HG03469 (cell line): ENCODE measurements around the gene POGZ.
"Not testable (repeated sequence)": the region's sequence is repeated elsewhere in the genome, so short reads cannot be mapped to it uniquely, and the experiment has no call there.

Source experiments
- ATAC-seq: cut with Tn5 transposase; IDR thresholded peaks from one replicate; pipeline ENCODE4 v1.9.1; 2021; ENCODE audit warnings: mild to moderate bottlenecking, moderate library complexity, moderate number of reproducible peaks; ENCODE audit not compliant: unreplicated experiment

POGZ gene

GRCh38 chr1:151419819-151420218 is 39.5 kb downstream of the POGZ start:
- no peak for ATAC-seq

- ATAC-seq: no peak
Measured at GRCh38 chr1:151418081-151418480, 41.2 kb downstream of the POGZ start.

DNA sequence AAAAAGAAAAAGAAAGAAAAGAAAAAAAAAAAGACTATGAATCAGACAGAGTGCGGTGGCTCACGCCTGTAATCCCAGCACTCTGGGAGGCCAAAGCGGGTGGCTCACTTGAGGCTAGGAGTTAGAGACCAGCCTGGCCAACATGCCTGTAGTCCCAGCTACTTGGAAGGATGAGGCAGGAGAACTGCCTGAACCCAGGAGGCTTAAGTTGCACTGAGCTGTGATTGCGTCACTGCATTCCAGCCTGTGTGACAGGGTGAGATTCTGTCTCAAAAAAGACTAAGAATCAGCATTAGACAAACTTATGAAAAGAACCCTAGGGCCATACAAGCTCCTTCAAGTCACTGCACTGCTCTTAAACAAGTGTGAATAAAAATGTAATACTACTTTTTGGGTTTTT is 43.1 kb downstream of the POGZ start:
- no peak for ATAC-seq

- no peak for ATAC-seq
Measured at GRCh38 chr1:151411884-151412283, 47.4 kb downstream of the POGZ start.

- ATAC-seq: no peak
Measured at GRCh38 chr1:151408891-151409290, 50.4 kb downstream of the POGZ start.

DNA sequence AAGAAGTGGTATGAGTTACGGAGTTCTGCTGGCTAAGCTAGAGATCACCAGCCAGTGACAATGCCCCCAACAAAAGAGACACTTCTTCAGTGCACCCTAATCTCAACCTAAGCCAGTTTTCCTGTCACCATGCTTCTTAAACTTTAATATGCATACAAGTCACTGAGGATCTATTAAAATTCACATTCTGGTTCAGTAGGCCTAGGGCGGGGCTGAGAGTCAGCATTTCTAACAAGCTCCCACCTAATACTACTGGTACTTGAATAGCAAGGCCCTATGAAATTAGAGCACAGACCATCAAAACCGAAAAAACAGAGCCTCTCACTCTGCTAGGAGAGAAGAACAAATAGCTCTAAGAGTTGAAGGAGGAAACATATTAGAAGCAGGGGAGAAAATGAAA is 52.0 kb downstream of the POGZ start:
- no peak for ATAC-seq

DNA sequence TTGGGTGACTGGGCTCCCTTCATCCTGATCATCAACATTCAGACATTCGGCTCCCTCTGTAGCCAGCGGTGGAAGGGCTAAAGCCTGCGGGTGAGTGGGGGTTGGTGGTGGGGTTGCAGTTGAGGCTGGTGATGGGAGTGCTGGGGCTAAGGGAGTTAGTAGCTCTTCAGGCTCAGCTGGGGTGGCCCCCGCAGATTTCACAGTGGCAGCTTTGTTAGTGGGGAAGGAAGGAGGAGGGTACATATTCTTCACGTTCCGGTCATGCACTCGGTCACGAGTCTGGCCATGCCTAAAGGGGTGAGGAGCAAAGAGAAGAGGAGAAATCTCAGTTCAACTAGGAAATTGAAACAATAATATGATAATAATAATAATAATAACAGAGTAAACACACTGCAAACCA is 53.1 kb downstream of the POGZ start:
- ATAC-seq: no peak

GRCh38 chr1:151405187-151405951 is 53.9 kb downstream of the POGZ start:
- ATAC-seq: no peak

DNA sequence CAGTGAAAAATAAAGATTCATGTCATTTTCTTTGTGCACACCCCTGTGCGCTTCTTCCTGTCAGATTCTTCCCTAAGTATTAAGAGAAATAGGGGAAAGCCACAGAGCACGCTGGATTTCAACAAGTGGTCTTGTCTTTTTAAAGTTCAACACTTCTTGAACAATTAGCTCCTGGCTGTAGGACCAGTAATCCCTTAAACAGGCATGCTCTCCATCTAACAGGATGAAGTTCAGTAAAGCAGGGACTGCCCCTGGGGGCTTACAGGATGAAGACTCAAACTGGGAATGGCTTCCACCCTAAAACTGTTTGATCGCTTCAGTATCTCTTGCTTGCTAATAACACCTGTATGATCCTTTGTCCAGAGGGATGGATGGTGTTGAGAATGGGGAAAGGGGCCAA is 55.7 kb downstream of the POGZ start:
- ATAC-seq: no peak

- no peak for ATAC-seq
Measured at GRCh38 chr1:151402764-151403163, 56.5 kb downstream of the POGZ start.

DNA sequence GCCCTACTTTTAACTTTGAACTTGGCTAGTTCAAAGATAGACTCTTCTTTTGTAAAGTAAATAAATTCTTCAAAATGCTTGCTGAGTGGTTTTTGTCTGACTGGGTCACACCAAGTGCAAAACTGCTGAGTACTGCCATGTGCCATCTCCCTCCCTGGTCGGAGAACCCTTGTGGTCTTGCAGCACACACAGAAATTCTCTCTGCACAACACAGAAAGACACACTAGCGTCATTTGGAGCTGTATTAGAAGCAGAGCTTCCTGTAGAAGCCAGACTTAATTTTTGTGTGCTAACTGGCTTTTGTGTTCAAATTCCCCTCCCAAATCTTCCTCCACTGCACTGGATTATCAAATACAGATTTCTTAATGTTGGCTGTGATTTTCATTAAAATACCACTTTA is 57.4 kb downstream of the POGZ start:
- ATAC-seq: no peak

GRCh38 chr1:151401125-151401788 is 58.0 kb downstream of the POGZ start:
- ATAC-seq: no peak

GRCh38 chr1:151399324-151400171 is 59.7 kb downstream of the POGZ start, which contains the start of gene PSMB4:
PSMB4 (plus strand) TSS chr1:151399573; CDS start chr1:151399588, 15 bp downstream.
- ATAC-seq: no peak

DNA sequence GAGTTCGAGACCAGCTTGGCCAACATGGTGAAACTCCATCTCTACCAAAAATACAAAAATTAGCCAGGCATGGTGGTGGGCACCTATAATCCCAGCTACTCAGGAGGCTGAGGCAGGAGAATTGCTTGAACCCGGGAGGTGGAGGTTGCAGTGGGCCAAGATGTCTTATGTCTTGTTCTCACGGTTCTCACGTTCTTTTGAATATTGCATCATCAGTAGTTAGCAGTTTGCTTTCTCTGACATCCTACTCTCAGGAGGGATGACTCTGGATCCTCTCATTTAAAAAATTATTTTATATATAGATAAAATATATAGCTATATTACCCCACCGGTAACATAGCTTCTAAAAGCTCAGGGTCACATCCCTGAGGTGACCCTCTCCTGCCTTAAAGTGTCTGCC is 63.0 kb downstream of the POGZ start:
- ATAC-seq: not testable (repeated sequence)

DNA sequence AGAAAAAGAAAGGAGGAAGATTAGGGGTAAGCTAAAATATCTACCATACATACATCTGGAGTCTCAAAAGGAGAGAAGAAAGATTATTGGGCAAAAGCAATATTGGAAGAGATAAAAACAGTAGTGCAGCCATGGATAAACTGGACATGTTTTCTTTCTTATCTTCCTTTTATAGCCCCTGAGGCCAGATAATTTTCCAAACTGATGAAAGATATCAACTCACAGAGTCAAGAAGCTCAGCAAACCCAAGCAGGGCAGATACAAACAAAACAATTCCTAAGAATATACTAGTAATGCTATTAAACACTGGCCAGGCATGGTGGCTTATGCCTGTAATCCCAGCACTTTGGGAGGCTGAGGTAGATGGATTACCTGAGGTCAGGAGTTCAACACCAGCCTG is 65.7 kb downstream of the POGZ start:
- ATAC-seq: no peak

- ATAC-seq: no peak
Measured at GRCh38 chr1:151391079-151391563, 68.2 kb downstream of the POGZ start.

DNA sequence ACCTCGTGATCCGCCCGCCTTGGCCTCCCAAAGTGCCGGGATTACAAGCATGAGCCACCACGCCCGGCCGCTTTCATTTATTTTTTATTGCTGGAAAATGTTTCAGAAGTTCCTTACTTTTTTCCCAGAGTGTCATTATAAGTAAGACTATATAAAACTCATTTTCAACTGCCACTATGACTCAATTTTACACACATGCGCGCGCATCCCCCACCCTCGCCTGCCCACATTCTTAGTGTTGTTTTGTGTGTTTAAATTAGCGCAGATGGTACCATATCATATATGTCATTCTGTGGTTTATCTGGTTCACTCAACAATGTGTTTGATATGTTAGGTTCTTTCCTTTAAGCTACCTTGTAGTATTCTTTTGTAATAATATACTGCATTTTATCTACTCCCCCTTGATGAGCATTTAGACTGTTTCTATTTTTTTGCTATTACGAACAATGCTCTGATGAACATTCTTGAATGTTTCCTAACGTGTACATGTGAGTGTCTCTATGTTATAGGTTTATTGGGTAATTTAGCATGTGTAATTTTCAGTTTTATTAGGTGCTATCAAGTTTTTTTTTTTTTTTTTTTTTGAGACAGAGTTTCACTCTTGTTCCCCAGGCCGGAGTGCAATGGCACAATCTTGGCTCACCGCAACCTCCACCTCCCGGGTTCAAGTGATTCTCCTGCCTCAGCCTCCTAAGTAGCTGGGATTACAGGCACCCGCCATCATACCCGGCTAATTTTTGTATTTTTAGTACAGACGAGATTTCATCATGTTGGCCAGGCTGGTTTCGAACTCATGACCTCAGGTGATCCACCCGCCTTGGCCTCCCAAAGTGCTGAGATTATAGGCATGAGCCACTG is 68.8 kb downstream of the POGZ start:
- ATAC-seq: not testable (repeated sequence)

DNA sequence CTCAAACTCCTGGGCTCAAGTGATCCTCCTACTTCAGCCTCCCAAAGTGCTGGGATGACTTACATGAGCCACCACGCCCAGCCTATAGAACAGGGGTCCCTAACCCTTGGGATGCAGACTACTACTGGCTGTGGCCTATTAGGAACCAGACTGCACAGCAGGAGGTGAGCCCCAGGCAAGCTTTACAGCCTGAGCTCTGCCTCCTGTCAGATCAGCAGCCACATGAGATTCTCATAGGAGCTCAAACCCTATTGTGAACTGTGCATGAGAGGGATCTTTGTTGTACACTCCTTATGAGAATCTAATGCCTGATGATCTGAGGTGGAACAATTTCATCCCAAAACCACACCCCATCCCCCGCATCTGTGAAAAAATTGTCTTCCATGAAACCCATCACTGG is 73.3 kb downstream of the POGZ start:
- ATAC-seq: no peak

DNA sequence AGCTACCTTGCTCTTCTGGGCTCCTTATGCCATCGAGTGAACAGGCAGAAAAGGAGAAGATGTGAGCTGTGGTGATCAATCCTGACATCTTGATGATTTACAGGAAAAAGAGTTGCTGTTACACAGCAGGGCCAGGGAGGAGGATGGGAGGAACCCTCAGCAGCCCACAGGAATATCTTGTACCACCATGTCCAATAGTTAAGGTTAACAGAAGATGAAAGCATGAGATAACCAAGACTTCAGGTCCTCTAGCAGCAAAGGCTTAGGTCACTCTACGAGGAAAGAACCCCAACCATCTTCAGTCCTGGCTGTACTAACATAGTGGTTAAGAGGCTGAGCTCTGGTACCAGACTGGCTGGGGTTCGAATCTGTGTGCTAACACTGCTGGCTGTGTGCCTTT is 74.7 kb downstream of the POGZ start:
- ATAC-seq: no peak

GRCh38 chr1:151377150-151377884 is 82.0 kb downstream of the POGZ start:
- no peak for ATAC-seq
